Stimulated activated CD4-positive, alpha-beta T cell treated with anti-CD3 and anti-CD28 coated beads, Interleukin-1b, Interleukin-23, amount 100 ng/mL, for 24 hours (primary cell): ENCODE measurements around the gene ADGRB3.

ENCODE experiments used
- DNase-seq, 4 experiments: peaks; one replicate each; pipeline ENCODE4 v3.0.0-alpha.2; 2020; ENCODE audit warnings: low read depth in 4 of 4, low spot score in 1 of 4

The ADGRB3 gene

DNA sequence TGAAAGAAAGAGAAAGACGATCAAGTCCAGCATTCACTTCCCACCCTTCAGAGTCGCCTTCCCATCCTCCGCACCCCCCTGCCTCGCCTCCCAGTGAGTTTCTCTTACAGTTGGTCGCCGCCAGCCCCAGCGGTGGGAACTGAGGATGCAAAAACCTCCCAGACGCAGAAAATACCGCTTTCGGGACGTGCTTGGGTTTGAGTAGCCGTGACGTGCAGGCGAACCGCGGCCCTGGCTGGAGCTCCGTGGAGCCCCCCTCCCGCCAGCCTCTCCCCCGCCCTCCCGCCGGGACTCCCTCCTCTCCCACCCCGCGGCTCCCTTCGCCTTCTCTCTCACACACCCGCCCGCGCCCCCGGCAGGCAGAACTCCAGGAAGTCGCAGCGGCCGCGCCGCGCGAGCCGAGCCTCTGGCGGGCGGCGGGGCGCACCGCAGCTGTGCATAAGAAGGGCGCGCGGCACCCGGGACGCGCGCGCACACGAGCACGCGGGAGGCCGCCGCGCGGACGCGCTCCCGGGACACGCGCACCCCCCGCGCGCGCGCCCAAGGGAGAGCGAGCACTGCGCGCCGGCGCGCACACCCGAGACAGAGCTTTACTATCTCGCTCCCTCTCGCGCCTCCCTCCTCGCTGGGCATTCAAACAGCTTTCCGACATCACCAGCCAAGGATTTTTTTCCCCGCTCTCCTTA is at the start of gene ADGRB3:
Gene ADGRB3, plus strand, starts transcription at position 557 of the 686 bp plus-strand sequence. CDS start 3,394 bp downstream, outside the sequence.
- peak in 2 of 4 experiments; percentile 0 to 27 for DNase-seq

GRCh38 chr6:68593558-68593957 is 41.5 kb upstream of the ADGRB3 start:
- DNase-seq = no peak

DNA sequence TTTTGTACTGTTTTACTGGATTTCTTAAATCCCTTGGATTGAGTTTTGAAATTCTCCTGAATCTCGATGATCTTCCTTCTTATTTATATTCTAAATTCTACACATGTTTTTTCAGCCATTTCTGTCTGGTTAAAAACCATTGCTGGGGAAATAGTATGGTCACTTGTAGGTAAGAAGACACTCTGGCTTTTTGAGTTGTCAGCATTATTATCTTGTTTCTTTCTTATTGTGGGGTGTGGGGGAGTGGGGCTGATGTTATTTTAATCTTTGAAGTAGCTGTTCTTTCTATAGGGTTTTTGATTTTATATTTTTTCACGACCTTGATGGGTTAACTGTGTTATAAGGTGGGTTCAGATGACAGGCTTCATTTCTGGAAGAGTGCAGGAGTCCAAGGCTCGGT is 37.4 kb upstream of the ADGRB3 start:
- DNase-seq = no peak

DNA sequence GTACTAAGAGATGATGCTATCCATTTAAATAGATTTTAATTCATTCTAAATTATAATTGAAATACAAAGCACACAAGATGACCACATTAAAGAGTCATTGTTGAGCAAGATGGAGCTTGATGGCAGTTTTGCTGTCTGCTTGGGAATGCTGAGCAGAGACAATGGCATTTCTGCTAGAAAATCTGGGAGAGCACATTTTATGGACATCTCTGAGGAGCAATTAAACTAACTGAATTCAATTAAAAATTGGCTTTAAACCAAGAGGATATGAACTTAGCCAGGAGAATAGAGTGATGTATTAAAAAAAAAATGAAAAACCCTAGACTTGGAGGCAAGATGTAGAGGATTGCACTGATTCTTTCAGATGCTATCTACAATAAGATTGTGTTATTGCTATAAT is 19.1 kb upstream of the ADGRB3 start:
- DNase-seq = no peak

GRCh38 chr6:68625998-68626397 is 9.1 kb upstream of the ADGRB3 start:
- DNase-seq = no peak

DNA sequence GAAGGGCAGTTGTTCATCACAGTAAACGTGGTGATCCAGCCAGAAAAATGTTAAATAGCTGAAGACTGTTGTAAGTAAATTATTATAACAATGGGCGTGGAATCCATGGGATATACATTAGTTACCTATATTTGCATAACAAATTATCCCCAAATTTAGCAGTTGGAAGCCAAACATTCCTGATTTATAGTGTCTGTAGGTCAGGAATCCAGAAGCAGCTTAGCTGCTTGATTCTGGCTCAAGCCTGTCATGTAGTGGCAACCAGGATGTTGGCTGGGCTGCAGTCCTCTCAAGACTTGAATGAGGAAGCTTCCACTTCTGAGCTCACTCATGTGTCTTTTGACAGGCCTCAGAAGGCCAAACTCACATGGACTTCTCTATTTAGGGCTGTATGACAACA is 6.9 kb upstream of the ADGRB3 start:
- no peak for DNase-seq

- DNase-seq = no peak
Measured at GRCh38 chr6:68632734-68633133, 2.3 kb upstream of the ADGRB3 start.

- DNase-seq = no peak
Measured at GRCh38 chr6:68633281-68633971, 1.7 kb upstream of the ADGRB3 start.

DNA sequence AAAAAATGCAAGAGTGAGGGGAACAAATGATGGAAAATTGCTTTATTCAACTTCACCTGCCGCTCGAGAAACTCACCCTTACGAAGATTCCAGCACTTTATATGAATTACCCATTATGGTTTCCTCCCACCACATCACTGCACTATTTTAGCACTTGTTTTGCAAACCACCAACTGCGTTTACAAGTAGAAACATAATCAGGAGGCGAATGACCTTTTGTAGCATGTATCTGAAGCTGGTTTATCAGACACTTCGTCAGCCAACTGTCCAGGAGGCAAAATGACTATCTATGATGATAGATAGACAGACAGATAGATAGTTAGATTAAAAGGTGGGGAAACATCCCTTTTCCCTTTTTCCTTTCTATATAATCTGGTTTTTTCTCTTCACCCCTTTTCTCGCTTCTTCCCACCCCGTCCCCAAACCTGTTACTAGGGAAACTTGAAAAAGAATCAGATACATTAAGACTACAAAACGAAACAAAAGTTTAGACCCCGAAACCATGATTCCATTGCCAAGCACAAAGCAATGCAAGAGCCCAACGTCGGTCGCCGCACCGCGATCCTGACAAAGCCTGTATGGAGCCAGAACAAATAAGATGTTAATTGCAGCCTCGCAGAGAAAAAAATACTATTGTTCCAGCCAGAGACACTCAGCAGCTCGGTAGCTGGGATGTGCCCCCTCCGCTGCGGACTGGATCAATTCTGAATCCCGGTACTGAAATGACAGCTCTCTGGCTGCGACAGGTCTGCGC is 933 bp upstream of the ADGRB3 start:
- no peak for DNase-seq

DNA sequence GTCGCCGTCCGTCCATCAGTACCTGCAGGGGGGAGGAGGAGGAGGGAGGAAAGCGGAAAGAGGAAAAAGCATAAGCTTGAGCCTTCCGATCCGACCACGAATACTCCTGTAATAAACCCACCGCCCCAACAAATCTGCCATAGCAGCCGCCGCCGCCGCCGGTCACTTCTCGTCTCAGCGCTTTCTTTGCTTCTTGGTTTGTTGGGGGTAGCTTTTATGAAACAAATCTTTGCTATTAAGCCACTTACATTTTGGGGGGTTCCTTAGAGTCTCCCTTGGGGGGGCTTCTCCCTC is 277 bp downstream of the ADGRB3 start:
- no peak for DNase-seq

- DNase-seq = no peak
Measured at GRCh38 chr6:68635706-68636513, 828 bp downstream of the ADGRB3 start.

DNA sequence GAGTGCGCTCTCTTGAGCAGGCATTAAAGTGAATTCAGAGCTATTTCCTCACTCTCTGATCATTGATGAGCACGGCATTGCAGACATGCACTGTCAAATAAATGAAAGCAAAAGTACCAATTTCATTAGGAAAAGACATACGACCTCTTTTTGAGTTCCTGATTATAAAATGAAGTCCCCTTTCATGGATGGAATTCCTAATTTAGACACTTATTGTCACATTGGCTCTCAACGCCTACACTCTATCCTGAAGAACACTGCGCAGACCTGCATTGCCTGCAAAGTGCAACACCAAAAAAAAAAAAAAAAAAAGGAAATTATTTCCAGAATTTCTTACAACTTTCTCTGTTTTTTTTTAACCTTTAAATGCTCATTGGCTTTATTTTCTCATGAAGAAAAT is 1.6 kb downstream of the ADGRB3 start:
- DNase-seq = no peak

DNA sequence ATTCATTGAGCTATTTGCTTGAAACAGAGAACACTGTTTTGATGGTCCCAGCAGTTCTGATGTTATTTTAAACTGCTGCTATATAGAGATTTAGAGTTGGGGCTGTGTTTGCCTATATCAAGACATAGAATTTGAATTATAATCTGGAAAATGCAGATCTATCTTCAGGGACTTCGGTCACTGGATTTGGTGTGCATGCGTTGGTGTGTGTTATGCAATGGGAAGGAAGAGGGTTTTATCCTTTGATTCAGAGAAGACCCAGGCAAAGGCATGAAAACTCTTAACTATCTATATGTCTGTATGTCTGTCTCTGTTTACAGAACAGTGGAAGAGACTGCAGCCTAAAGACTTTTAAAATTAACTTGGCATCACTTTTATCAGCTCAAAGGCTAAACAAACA is 2.0 kb downstream of the ADGRB3 start:
- DNase-seq = no peak

- DNase-seq = no peak
Measured at GRCh38 chr6:68637782-68638181, 2.7 kb downstream of the ADGRB3 start.

- DNase-seq = peak in 1 of 4 experiments; percentile 4
Measured at GRCh38 chr6:68638230-68638900, 3.3 kb downstream of the ADGRB3 start.

- DNase-seq = no peak
Measured at GRCh38 chr6:68639211-68639610, 4.1 kb downstream of the ADGRB3 start.

GRCh38 chr6:68639826-68640490 is 4.9 kb downstream of the ADGRB3 start:
- no peak for DNase-seq

DNA sequence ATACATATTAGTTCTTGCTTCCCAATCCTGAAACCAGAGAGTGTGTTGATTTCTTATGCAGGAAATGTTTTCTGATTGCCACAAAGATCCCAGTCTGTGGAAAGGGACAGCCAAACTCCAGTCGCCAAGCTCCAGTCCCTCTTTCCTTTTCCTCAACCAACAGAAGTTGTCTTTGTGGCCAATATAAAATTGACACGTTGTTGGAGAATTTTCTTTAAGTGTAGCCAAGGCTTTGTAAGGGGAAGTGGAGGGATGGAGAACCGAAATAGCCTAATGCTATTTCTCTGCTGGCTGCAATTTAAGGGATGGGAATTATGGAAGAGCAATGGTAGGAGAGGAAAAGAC is 5.4 kb downstream of the ADGRB3 start:
- no peak for DNase-seq

DNA sequence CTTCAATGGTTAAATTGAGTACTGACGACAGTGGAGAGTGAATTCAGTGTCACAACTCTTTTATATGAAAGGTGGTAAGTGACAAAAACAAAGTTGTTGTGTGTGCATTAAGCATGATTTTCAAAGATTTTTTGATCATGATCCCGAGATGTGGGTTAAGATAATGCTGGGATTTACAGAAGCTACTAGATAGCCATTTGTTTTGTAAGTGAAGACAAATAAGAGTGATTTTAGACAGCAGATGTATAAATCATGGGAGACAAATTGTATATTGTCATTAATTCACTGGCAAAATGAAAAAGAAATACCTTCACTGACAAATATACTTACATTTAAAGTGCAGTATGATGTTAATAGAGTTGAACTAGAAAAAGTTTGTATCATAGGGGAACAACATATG is 6.1 kb downstream of the ADGRB3 start:
- DNase-seq = no peak

GRCh38 chr6:68642081-68642480 is 7.0 kb downstream of the ADGRB3 start:
- DNase-seq = no peak

GRCh38 chr6:68642977-68643376 is 7.9 kb downstream of the ADGRB3 start:
- no peak for DNase-seq
